HUES6 (cell line): ENCODE results near the gene KRTAP10-6.
"Not testable (repeated sequence)": the region's sequence is repeated elsewhere in the genome, so short reads cannot be mapped to it uniquely, and the experiment has no call there.

Experiments
- H3K27ac ChIP-seq: 2 replicates; pipeline ENCODE4 v1.7.0; 2013; ENCODE audit warnings: low read depth, mild to moderate bottlenecking, low read length, inconsistent platforms
- H3K27me3 ChIP-seq: 2 replicates; pipeline ENCODE4 v1.6.1; 2013; ENCODE audit warnings: low read length; ENCODE audit not compliant: control insufficient read depth, insufficient read depth
- H3K36me3 ChIP-seq: 2 replicates; pipeline ENCODE4 v1.6.1; 2013; ENCODE audit warnings: low read length; ENCODE audit not compliant: control insufficient read depth, insufficient read depth
- H3K4me1 ChIP-seq: 2 replicates; pipeline ENCODE4 v1.6.1; 2013; ENCODE audit warnings: low read length; ENCODE audit not compliant: control insufficient read depth, insufficient read depth
- H3K4me3 ChIP-seq: 2 replicates; pipeline ENCODE4 v1.5.1; 2013; ENCODE audit warnings: low read depth, low read length
- H3K9ac ChIP-seq: one replicate; pipeline ENCODE4 v1.6.1; 2013; ENCODE audit warnings: mild to moderate bottlenecking, low read length
- H3K9me3 ChIP-seq: 2 replicates; pipeline ENCODE4 v1.6.1; 2013; ENCODE audit warnings: low read depth, low read length; ENCODE audit not compliant: control insufficient read depth, insufficient read depth

Gene KRTAP10-6, protein sequence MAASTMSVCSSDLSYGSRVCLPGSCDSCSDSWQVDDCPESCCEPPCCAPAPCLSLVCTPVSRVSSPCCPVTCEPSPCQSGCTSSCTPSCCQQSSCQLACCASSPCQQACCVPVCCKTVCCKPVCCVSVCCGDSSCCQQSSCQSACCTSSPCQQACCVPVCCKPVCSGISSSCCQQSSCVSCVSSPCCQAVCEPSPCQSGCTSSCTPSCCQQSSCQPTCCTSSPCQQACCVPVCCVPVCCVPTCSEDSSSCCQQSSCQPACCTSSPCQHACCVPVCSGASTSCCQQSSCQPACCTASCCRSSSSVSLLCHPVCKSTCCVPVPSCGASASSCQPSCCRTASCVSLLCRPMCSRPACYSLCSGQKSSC

DNA sequence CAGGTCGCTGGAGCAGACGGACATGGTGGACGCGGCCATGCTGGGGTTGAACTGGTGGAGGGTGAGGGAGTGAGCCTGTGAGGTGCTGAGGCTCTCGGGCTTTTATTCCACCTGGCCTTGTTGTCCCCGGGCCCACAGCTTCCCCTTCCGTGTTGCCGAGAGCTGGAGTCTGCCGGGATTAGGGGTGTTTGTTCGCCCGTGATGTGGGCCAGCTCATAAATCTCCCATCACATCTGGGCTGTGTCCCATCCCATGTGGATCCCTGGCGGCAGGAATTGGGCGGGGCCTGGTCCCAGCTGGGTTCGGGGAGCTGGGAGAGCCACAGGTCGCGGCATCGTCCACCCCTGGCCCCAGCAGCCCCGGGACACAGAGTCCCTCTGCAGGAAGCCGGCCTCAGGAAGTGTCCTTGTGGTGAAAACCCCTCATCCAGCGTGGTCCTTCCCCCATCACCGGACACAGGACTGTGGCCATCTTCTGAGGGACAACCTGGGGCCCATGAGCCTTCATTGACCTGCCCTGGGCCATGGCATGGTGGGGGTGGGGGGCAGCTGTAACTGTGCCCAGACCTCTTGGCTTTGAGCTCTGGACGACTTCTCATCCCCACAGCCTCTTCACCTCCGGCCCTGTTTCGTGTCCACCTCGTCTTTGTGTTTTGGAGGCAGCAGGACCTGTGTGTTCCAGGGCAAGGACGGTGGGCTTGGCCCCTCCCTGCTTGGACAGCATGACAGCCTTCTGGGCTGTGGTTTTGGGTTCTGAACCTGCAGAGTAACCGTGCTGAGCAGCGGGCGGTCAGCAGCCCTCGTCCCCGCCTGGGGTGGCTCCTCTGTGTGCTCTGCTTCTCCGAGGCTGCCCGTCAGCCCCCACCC lies at the start of gene KRTAP10-6:
Gene KRTAP10-6, minus strand, starts transcription at position 60 of the 866 bp plus-strand sequence. Its CDS starts 21 bp downstream, at position 39.
- no peak within 1 kb of the TSS for H3K27ac ChIP-seq
- H3K27me3 ChIP-seq, result no peaks in the 10 kb centered on the region
- no peaks in the 10 kb centered on the region for H3K36me3 ChIP-seq
- H3K9ac ChIP-seq, result no peak within 1 kb of the TSS
- no peak within 1 kb of the TSS for H3K4me3 ChIP-seq
- peaks cover 28% of the 10 kb centered on the region for H3K4me1 ChIP-seq
- H3K9me3 ChIP-seq, result no peaks in the 10 kb centered on the region

DNA sequence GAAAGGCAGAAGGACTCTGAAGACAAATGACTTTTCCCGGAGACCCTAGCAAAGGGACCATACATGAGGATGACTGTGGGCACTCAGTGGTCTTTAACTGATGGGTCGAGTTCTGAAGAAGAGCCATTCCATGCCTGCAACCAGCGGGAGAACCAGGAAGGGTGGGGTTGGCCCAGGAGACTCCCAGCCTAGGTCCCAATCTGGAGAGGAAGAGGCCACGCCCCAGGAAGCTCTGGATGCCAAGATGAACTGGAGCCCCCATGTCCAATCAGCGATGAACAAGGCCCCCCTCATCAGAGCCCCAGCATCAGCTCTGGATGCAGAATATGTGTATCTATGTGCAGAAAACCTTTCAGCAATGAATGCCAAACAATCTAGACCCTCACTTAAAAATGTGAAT lies 48.5 kb upstream of the KRTAP10-6 start:
- Histone ChIP-seq H3K27ac (no peak overlapping the region), H3K27me3 (no peaks in the 10 kb centered on the region), H3K9ac (no peak overlapping the region)

DNA sequence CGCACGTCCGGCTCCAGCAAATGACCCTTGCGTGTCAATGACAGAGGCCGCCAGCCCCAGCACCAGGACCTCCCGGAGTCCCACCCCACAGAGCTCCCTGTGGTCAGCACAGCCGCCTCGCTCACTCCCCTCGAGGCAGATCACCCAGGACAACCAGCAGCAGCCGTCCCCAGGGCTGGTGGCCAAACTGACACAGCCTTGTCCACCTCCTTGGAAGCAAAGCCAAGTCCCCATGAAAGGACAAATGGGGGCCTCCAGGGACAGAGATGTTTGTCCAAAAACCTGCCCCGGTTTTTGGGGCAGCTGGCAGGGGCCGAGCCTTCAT lies 47.0 kb upstream of the KRTAP10-6 start:
- H3K36me3 ChIP-seq, result no peaks in the 10 kb centered on the region
- peaks cover 10% of the 10 kb centered on the region; the same call in 1 of the 2 replicates for H3K4me1 ChIP-seq
- no peak overlapping the region for H3K9ac ChIP-seq
- peaks cover 17% of the 10 kb centered on the region for H3K9me3 ChIP-seq
- no peak overlapping the region for H3K4me3 ChIP-seq
- no peaks in the 10 kb centered on the region for H3K27me3 ChIP-seq
- no peak overlapping the region for H3K27ac ChIP-seq

More for the DNA sequence above, 48.5 kb upstream of the KRTAP10-6 start:
- Histone ChIP-seq H3K4me3 (no peak overlapping the region), H3K9me3 (peaks cover 23% of the 10 kb centered on the region), H3K4me1 (peaks cover 10% of the 10 kb centered on the region; the same call in 1 of the 2 replicates), H3K36me3 (no peaks in the 10 kb centered on the region)

DNA sequence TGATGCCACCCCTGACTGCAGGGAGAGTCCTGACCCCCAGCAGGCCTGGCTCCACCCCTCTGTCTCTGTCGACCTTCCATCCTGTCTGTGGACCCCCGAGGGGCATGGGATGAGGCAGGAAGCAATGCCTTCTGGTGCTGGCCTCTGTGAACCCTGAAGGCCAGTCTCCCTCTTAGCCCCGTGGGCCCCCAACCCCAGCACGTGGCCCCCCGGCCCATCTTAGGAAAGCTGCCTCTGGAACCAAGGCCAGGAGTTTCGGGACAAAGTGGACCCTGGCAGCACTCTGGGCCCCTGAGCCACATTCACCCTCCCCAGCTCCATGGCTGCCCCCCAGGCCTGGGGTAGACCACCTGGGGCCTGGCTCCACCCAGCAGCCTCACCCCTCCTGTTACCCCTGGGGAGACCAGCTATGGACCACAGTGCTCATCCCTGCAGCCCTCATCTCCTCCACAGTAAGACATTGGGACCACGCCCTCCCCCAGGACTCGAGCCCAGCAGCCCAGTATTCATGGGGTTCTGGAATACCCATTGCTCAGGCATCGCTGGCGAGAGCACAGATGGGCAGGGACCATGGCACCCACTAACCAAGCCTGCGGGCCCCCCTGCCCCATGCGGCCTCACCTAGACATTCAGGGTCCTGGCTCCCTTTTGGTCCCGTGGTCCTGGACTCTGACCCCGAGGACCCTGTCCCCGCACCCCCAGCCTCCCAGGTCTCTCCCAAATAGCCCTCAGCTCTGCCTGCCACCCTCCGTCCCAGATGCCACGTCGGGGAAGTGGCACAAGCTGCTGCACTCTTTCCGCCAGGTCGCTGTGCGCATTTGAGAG lies 46.4 kb upstream of the KRTAP10-6 start:
- not testable (repeated sequence) for H3K36me3 ChIP-seq, H3K27me3 ChIP-seq, H3K4me1 ChIP-seq, H3K9ac ChIP-seq, H3K27ac ChIP-seq, H3K4me3 ChIP-seq
- H3K9me3 ChIP-seq, result peaks cover 12% of the 10 kb centered on the region

DNA sequence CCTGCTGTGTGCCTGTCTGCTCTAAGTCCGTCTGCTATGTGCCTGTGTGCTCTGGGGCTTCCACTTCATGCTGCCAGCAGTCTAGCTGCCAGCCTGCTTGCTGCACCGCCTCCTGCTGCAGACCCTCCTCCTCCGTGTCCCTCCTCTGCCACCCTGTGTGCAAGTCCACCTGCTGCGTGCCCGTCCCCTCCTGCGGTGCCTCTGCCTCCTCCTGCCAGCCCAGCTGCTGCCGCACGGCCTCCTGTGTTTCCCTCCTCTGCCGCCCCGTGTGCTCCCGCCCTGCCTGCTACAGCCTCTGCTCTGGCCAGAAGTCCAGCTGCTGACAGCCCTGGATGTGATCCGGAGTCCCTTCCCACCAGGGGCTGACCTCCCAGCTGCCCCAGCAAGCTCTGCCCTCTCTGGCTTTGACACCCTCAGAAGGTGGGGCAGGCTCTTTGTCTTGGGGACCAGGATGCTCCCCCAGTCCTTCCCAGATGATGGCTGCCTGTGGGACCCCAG lies 45.6 kb upstream of the KRTAP10-6 start:
- H3K27ac ChIP-seq, H3K9ac ChIP-seq, H3K4me3 ChIP-seq, H3K27me3 ChIP-seq, H3K4me1 ChIP-seq, H3K36me3 ChIP-seq, H3K9me3 ChIP-seq: not testable (repeated sequence)

DNA sequence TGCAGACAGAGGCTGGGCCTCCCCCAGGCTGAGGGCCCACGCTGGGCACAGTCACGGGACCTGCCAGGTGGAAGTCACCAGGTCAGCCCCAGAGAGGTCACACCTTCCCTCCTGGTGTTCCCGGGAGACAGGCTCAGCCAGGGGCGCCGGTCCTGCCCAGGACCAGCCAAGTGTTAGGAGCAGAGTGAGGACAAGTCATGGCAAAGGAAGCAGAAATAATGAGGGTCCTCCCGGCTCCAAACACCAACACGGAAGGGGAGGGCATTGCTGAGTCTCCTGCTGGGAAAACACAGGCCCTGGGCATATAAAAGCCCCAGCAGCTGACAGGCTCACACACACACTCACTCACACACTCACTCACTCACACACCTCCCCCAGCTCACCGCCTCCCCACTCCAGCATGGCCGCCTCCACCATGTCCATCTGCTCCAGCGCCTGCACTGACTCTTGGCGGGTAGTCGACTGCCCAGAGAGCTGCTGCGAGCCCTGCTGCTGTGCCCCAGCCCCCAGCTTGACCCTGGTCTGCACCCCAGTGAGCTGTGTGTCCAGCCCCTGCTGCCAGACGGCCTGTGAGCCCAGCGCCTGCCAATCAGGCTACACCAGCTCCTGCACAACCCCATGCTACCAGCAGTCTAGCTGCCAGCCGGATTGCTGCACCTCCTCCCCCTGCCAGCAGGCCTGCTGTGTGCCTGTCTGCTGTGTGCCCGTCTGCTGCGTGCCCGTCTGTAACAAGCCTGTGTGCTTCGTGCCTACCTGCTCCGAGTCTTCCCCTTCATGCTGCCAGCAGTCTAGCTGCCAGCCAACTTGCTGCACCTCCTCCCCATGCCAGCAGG lies 44.9 kb upstream of the KRTAP10-6 start, which contains the start of gene KRTAP10-10:
Gene KRTAP10-10, plus strand, starts transcription at position 339 of the 833 bp plus-strand sequence. Its CDS starts 62 bp downstream, at position 401.
- no peaks in the 10 kb centered on the region for H3K27me3 ChIP-seq
- no peak within 1 kb of the TSS for H3K4me3 ChIP-seq
- H3K9me3 ChIP-seq, result peaks cover 11% of the 10 kb centered on the region
- no peaks in the 10 kb centered on the region for H3K36me3 ChIP-seq
- no peak within 1 kb of the TSS for H3K27ac ChIP-seq
- peaks cover 10% of the 10 kb centered on the region; the same call in 1 of the 2 replicates for H3K4me1 ChIP-seq
- no peak within 1 kb of the TSS for H3K9ac ChIP-seq

DNA sequence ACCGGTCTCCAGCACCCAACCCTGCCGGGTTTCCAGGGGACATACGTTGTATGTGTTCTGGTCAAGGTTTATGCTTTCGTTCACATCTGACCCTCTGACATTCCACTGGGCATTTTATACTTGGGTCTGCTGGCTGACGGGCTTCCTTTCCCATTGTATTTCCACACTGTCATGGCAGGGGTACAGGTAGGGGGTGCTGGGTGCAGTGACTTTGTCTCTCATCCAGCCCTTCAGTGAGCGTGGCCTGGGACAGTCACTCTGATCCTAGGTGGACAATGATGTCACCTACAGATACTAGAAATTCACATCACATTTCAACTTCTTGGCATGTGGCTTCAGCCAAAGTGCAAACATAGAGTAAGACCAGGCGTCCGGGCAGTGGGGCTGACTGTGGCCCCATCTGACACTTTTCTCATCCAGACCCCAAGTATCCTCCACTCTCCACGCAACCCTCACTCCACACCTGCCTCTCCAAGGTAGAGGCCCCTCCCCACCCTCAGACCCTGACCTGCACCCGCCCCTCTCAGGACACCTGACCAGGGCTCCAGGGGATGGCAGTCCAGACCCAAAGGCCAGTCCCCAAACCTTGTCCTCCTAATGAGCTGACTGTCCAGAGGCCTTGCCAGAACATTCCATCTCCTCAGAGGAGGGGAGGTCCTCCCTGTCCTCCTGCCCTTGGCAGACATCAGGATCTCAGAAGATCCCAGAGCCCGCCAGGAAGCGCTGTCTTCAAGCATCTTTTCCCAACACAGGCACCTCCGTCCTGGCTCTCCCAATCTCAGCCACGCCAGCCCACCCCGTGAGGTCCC lies 44.1 kb upstream of the KRTAP10-6 start:
- Histone ChIP-seq H3K27ac (no peak overlapping the region), H3K4me3 (no peak overlapping the region), H3K36me3 (no peaks in the 10 kb centered on the region), H3K27me3 (no peaks in the 10 kb centered on the region), H3K9me3 (peaks cover 15% of the 10 kb centered on the region), H3K9ac (no peak overlapping the region), H3K4me1 (peaks cover 10% of the 10 kb centered on the region; the same call in 1 of the 2 replicates)

DNA sequence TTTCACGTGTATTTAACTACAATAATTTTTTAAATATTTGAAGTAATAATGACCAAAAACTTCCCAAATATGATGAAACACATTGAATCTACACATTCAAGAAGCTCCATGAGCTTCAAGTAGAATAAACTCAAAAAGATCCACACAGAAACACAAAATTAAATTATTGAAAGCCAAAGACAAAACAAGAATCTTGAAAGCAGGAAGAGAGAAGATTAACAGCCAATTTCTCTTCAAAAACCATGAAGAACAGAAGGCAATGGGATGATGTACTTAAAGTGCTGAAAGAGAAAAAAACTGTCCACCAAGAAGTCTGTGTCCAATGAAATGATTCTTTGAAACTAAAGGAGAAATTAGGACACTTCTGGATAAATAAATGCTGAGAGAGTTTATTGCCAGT lies 39.8 kb upstream of the KRTAP10-6 start:
- Histone ChIP-seq H3K36me3 (no peaks in the 10 kb centered on the region), H3K27ac (no peak overlapping the region), H3K9me3 (peaks cover 16% of the 10 kb centered on the region; the same call in 1 of the 2 replicates), H3K4me3 (no peak overlapping the region), H3K9ac (no peak overlapping the region), H3K27me3 (no peaks in the 10 kb centered on the region), H3K4me1 (peaks cover 4% of the 10 kb centered on the region; the same call in 1 of the 2 replicates)

DNA sequence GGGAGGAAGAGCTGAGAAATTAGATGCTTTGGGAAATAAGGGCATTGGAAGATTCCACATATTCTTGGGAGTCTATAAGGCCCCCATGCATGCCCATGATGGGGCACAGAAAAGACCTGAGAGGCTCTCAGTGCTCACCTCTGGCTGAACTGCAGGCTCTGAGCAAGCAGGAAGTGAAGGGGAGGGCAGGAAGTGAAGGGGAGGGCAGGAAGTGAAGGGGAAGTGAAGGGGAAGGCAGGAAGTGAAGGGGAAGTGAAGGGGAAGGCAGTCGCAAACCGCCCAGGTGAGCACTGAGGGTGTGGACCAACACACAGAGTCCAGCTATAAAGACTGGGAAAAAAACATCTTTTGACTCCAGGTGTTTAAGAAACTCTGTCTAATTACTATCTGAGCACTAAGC lies 38.1 kb upstream of the KRTAP10-6 start:
- Histone ChIP-seq H3K9ac (no peak overlapping the region), H3K9me3 (peaks cover 19% of the 10 kb centered on the region; the same call in 1 of the 2 replicates), H3K27ac (no peak overlapping the region), H3K4me3 (no peak overlapping the region), H3K27me3 (no peaks in the 10 kb centered on the region), H3K4me1 (no peaks in the 10 kb centered on the region), H3K36me3 (no peaks in the 10 kb centered on the region)
